KG1 (cell line): ENCODE data around the gene SIM1.

Source experiments
- DNase-seq: peaks from one replicate; lab custom pipeline; 2025; lab: John Stamatoyannopoulos, UW

Gene SIM1, protein sequence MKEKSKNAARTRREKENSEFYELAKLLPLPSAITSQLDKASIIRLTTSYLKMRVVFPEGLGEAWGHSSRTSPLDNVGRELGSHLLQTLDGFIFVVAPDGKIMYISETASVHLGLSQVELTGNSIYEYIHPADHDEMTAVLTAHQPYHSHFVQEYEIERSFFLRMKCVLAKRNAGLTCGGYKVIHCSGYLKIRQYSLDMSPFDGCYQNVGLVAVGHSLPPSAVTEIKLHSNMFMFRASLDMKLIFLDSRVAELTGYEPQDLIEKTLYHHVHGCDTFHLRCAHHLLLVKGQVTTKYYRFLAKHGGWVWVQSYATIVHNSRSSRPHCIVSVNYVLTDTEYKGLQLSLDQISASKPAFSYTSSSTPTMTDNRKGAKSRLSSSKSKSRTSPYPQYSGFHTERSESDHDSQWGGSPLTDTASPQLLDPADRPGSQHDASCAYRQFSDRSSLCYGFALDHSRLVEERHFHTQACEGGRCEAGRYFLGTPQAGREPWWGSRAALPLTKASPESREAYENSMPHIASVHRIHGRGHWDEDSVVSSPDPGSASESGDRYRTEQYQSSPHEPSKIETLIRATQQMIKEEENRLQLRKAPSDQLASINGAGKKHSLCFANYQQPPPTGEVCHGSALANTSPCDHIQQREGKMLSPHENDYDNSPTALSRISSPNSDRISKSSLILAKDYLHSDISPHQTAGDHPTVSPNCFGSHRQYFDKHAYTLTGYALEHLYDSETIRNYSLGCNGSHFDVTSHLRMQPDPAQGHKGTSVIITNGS

DNA sequence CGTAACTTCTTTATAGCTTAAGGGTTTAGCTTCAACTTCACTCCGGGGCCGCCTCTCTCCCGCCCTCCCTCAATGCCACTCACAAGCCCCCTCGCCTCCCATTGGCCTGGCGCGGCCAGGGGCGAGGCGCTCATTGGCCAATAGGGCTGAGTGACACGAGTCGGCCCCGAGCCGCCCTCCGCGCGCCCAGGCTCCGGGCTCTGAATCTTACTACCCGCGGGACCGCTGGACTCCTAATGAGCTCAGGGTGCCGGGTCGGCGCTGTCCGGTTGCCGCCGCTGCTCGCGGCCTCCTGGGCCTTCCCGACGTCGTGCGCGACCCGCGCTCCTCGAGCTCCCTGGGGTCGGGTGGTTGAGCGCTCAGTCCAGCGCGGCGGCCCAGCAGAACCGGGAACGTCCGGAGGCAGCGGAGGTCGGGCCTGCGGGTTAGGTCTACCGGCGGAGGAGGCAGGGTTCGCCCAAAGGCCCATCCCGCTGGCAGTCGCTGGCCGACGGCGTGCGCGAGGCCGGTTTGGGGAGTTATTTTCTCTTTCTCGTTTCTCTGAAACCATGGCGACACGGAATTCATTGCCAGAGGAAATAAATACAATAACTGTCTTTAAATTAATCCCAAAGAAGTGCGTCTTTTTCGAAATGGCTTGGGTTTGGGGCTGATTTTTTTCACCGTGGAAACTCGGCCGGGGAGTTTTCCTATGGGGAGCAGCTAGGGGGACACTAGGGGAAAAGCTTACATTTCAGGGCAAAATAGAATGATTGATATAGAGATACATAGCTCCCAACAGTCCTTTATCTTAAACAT lies at the start of gene SIM1:
Gene SIM1, minus strand, starts transcription at position 19 of the 798 bp plus-strand sequence. CDS start 1,453 bp downstream, outside the sequence.
- DNase-seq: no peak

DNA sequence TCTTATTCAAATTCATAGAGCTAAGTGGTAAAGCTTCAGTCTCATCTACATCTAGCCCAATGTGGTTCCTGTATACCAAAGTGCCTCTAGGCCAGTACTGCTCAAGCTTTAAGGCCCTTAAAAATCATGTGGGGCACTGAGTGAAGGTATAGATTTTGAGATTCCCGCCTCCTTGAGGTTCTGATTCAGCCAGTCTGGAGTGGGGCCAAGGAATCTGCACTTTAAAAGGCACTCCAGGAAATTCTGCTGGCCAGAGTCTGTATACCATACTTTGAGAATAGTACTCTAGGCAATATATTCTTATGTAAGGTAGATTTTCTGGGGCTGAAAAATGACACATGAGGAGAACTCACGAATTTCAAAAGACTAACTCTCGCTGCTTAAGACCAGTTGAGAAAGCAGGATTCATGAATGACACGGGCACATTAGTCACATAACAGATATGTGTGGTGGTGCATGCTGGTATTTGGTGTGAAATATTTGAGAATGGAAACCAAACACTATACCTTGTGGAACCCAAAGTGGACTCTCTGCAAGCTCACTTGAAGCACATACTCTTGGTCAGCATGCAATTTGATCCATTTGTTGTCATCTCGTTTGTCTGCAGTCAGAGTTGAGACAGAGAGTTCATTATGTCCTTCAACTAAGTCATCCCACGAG lies 47.6 kb upstream of the SIM1 start:
- no peak for DNase-seq

DNA sequence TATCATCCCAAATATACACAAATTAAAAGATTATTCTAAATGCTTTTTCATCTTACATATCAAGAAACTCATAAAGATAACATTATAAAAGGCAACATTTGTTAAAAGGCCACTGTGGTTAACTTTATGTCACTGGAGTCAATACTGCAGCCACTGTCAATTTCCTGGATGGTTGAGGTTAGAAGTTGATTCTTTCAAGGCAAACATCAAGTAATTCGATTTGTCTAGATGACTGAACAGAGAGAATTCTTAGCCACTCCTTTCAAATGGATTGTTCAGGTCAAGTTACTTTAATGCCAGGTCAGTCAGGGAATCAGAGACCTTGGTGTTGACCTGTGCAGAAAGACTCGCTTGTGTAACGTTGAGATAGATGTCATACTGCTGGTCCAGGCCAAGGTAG lies 44.4 kb upstream of the SIM1 start:
- DNase-seq: no peak

DNA sequence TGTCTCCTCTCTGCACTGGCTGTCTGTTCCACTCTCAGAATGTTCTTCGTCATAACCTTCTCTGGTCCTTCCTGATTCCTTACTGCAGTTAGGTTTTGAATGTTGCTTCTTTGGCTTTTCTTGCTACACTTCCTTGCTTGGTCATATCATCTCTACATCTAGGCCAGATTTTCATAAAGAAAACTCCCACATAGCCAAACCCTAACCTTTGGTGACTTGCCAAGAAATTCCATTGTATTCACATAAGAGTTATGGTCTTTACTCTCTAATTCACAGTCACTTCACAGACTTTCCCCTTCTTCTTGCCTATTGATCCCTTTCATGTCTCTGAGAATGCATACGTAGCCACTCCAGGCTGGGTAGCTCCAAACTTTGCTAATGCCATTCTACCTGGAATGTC lies 41.9 kb upstream of the SIM1 start:
- no peak for DNase-seq

DNA sequence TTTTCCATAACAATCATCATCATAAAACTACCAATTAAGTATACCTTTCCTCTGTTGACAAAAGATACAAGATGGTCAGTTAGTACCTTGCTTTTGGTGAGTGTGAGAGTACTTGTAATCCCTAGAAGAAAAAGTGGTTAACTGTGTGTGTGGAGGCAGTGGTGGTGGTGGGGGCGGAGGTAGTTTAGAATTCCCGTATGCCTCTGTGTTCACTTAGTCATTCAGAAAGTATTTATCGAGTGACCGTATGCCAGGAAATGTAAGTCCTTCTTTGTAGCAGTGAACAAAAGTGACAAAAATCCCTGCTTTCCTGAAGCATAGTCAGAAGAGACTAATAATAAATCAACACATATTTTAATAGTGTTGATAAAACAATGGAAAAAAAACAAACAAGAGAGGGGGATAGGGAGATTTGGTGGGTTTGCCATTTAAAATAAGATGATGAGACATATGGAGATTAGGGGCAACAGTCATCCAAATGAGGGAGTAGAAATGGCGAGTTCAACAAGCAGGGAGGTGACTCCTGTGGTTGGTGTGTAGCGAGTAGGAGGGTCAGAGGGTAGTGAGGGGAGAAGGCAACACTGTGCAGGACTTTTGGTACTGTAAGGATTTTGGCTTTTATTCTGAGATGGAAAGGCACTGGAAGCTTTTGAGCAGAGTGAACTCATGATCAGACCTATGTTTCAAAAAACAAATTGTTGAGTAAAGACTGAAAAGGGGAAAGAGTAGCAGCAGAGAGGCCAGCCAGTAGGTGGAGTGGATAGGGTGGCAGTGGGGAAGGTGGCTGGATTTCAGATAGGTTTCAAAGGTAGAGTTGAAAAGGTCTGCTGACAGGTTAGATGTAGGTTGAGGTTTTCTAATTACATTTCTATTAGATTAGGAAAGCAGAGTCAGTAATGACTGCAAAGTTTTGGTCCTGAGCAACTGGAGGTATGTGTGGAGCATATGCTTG lies 40.3 kb upstream of the SIM1 start:
- DNase-seq: no peak

DNA sequence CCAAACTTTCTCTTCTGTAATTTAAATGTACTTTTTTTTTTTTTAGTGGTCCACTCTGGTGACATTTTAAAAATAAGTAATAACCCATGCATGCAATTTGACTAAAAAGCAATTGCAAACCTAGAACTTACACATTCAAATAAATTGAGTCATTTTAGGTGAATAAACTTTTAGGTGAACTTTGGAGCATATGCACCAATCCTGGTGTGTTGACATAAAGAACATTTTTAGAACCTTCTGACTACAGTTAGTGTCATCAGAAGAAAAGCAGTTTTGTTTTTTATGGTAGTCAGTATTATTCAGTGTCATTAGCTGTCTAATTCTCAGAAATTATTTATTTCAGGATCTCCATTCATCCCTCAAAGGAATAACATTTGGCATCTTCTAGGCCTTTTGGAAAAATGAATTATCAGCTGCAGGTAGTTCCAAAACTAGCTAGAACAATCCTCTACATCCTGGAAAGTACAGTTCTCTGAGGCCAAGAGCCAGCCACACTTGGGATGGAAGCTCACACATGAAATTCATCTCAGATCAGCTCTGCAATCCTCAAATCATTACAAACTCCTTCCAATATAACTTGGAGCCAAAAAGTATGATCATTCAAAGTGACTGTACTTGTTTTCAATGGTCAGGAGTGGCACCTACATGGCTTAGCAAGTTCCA lies 38.5 kb upstream of the SIM1 start:
- no peak for DNase-seq

DNA sequence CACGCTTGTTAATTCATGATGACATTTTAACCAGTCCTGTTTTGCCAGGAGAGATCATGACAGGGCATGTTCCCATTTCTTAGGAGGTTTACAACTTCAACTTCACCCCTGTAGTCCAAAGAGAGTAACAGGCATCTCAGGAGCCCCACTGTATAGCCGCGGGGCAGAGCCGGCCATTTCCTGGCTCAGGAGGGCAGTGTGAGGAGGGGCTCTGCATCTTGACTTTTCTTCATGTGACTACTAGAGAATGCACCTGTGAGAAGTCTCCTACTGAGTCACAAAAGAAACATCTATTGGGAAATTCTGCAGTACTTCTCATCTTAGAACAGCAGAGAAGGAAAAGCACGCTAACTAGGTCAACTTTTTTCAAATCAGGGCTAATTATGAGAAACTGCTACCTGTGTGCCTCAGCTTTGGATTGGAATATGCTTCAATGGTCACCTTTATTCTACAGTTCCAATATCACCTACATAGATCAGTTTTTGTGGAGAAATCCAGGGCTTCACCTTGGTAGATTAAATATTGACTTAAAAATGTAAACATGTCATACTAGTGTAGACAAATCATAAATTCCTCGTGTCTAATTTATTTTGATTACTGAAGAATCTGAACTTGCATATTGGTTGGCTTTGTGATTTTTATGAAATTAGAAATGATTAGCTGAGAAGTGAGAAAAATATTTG lies 28.6 kb upstream of the SIM1 start:
- no peak for DNase-seq

DNA sequence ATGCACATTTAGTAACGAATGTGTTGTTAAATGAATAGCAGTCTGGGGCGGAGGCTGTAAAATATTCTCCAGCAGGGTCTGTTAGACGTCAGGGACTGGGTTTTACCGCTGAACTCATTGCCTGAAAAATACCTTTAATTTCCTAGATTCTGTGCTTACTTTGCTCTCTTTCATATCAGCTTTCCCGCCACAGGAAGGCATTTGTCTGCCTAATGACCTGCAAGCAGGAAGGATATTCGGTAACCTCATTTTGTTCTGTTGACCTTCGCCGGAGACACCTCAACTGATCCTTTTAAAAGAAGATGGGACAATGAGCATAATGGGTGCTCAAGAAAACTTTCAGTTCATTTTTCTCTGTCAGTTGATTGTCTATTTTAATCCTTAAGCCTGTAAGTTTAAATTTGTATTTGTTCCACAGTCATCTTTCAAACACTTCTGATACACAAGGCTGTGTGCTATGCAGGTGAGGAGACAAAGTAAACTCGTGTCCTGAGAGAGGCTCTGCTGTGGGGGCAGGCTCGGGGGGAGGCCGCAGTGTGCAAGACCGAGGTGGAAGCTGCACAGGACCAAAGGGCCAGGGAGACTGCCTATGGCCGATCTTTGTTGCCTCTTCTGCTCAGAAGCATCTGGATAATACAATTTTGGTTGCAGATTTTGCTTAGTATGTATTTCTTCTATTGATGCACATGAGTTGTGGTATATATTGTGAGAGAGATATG lies 27.4 kb upstream of the SIM1 start:
- DNase-seq: no peak

DNA sequence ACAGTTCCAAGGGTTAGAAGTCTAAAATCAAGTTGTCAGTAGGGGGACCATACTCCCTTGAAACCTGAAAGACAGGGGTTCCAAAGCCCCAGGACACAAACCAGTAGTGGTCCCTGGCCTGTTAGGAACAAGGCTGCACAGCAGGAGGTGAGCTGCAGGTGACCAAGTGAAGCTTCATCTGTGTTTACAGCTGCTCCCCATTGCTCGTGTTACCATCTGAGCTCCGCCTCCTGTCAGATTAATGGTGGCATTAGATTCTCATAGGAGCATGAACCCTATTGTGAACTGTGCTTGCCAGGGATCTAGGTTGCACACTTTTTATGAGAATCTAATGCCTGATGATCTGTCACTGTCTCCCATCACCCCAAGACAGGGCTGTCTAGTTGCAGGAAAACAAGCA lies 25.3 kb upstream of the SIM1 start:
- DNase-seq: no peak

DNA sequence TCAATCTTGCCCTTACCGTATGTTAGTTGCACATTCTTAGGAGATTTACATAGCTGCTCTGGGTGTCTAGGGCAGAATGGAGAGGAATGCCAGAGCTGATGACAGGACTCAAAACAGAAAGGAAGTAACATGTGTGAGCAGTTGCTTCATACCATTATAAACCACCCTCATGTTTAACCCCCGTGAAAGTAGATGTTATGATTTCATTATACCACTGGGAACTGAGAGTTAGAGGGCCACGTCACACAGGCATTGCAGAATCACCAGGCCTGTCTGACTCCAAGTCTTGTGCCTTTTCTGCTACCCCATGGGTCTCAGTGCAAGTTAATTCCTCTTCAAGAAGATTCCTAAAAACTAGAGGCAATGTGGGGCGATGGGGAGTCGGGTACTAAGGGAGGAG lies 23.5 kb upstream of the SIM1 start:
- no peak for DNase-seq

DNA sequence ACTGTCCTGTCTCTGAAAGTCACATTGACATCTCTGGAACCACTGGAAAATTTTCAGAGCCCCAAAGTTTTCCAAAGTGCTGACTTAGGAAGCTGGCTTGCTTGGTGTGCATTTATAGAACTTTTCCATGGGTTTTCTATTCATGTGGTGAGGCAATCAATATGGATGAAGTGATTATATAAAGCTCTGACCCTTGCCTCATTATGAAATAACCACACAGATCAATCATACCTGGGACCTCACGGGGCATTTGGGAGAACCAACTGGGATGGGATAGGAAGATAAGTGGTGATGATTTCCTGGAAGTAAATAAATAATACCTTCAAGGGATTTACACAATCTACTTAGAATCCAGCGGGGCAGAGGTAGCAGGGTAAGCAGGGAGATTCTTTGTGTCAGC lies 22.9 kb upstream of the SIM1 start:
- DNase-seq: no peak

DNA sequence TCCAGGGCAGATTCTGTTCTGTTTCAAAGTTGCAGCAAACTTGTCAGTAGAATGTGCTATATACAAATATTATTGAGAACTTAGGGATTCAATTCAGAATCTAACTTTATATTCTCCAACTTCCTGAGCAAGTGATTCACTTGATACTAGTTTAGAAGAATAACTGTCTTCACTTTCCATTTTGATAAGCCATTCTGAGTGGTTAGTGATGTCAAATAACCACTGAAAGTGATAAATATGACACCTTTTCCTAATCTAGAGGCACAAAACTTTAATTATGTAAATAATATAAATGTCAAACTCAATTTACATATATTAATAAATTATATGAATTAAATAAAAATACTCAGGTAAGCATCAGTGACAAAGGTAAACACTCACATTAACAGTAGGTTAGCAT lies 20.5 kb upstream of the SIM1 start:
- DNase-seq: no peak

DNA sequence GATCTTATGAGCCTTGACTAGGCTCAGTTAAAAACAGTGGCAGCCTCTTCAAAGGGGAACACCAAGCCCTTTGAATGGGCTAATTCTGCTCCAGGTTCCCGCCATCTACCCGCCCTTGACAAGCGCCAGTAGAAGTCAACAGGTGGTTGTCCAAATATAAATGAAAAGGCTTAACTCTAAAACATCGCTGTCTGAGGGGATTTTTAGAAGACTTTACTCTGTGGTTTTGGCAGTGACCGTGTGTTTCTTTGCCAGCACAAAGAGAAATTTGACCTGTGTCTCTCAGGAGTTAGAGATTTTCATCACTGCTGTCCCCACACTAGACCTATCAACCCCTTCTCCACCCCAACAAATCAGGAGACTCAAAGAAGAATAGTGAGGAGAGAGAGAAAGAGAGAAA lies 19.8 kb upstream of the SIM1 start:
- DNase-seq: no peak

DNA sequence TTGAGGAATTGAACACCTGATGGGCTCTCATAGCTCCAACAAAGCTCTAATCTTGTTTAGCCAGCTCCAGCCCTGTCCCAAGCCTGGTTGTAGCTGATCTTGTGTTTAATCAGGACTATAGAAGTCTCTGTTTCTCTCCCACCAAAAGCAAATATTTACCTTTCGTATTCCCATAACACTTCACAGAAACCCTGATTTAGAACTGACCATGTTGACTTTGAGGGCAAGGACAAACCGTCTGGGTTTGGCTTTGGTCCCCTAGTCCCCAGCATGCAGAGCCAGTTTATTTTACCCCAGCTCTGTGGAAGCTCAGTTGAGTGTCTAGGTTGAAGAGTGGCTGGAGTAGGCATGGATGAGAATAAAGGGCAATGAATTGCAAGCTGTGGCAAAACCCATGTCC lies 18.0 kb upstream of the SIM1 start:
- no peak for DNase-seq

DNA sequence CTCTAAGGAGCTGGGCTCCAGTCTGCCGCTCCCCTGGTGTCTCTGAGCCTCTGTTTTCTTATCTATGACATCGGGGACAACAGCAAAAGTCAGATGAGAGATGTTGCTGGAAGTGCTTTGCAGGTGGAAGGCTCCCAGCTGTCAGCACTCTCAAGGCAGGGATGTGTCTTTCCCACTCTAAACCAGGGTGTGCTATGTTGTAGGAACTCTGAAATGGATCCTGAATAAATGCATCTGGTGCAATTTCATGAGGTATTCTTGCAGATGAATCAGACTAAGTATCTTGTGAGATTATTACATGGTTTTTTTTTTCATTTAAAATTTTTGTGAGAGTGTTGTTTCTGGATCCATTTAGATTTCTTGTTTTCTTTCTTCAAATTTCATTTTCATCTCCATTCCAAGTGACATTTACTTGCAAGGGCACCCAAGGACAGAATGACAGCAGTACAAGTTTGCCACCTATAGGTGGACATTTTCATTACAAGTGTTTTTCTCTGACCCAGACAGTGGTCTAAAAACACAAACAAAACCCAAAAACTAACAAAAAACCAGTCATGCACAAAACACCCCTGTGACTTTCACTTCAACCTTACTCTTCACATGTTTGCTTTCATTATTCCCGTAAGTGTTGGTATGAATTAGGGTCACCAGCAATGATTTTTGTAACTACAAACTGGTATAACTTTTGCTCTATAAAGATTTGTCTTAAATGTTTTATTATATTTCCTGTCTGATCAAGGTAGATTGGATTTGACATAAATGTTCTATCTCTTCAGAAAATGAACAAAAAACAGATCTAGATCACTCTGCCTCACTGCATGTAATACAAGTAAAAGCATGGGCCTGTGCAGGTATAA lies 14.7 kb upstream of the SIM1 start:
- no peak for DNase-seq

DNA sequence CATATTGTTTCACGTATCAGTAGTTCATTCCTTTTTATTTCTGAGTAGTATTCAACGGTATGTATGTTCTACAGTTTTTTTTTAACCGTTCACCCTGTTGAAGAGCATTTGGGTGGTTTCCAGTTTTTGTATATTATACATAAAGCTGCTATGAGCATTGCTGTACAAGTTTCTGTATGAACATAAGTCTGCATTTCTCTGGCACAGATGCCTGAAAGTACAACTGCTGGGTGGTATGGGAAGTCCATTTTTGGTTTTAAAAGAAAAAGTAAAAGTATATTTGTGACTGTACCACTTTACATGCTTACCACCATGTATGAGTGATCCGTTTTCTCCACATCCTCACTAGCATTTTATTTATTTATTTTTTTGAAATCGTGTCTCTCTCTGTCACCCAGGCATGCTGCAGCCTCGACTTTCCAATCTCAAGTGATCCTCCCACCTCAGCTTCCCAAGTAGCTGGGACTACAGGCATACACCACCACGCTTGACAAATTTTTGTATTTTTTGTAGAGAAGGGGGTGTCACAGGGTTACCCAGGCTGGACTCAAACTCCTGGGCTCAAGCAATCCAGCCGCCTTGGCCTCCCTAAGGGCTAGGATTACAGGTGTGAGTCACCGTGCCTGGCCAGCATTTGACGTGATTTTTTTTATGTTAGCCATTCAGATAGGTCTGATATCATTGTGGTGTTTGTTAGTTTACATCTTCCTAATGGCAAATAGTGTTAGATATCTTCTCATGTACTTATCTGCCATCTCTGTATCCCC lies 11.0 kb upstream of the SIM1 start:
- no peak for DNase-seq

DNA sequence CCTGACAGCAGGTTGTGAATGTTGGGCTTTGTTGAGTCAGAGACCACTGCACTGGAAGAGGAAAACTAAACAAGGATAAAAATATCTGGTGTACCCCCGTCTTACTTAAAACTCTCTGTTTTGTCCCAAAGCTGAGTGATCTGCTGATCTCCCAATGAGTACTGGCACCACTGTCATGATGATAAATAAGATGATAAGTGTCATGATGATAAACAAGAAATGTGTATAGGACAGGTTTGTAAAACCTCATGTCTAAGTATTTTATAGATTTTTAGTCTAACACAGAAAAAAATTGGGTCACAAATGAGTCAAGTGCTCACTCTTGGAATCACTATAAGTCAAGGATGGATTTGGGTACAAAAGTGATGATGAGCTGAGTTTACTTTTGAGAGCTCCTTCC lies 8.5 kb upstream of the SIM1 start:
- DNase-seq: no peak
